ENCODE results near the gene ZSWIM3. TPM values are rescaled to one million over a fixed set of nuclear protein-coding genes. Genes with fewer than 3 reads are reported as not detected.

ZSWIM3 gene
- total RNA-seq, 4 donors from 2014 or later = 2.2 to 4.5 (median 3.9) TPM

GRCh38 chr20:45842169-45842812 is 15.1 kb upstream of the ZSWIM3 start:
- Histone ChIP-seq H3K36me3 (peaks cover 34 to 44% of the 10 kb centered on the region in 2 donors), H3K4me3 (replicated peaks in 1 of 3) (no peak overlapping the region), H3K27ac (peak overlapping the region; percentile 45 to 59 (median 47)), H3K9me3 (no peaks in the 10 kb centered on the region), H3K4me1 (peaks cover 15 to 25% of the 10 kb centered on the region in 2 donors), H3K27me3 (no peaks in the 10 kb centered on the region)
- WGBS, 2 donors = 13 to 16% methylated on average over 5 of the region's 5 CpGs
- TF ChIP-seq POLR2A (IDR thresholded peaks at IDR 0.05) (no peak), CTCF (IDR thresholded peaks at IDR 0.05) (peak in 1 of 6 experiments; percentile 19)
- DNase-seq = peak; percentile 56 to 58
- intact Hi-C loops (cut with DNase I) = no loop called here

GRCh38 chr20:45843506-45843905 is 13.9 kb upstream of the ZSWIM3 start:
- WGBS, 2 donors = 96% methylated on average over 13 to 14 of the region's 14 CpGs
- intact Hi-C loops (cut with DNase I) = no loop called here
- Histone ChIP-seq H3K36me3 (peaks cover 34 to 54% of the 10 kb centered on the region in 2 donors), H3K9me3 (no peaks in the 10 kb centered on the region), H3K4me3 (replicated peaks in 1 of 3) (no peak overlapping the region), H3K27me3 (no peaks in the 10 kb centered on the region), H3K4me1 (peaks cover 15 to 25% of the 10 kb centered on the region in 2 donors), H3K27ac (peak overlapping the region in 1 of 3 donors; percentile 59)
- DNase-seq = no peak
- TF ChIP-seq POLR2A (IDR thresholded peaks at IDR 0.05) (no peak), CTCF (IDR thresholded peaks at IDR 0.05) (no peak)

GRCh38 chr20:45845452-45845851 is 12.0 kb upstream of the ZSWIM3 start:
- H3K36me3 ChIP-seq = peaks cover 31 to 55% of the 10 kb centered on the region in 2 donors
- no peaks in the 10 kb centered on the region for H3K9me3 ChIP-seq
- TF ChIP-seq POLR2A (IDR thresholded peaks at IDR 0.05) (no peak), CTCF (IDR thresholded peaks at IDR 0.05) (no peak)
- H3K4me1 ChIP-seq = peaks cover 15 to 25% of the 10 kb centered on the region in 2 donors
- H3K27me3 ChIP-seq = no peaks in the 10 kb centered on the region
- no peak overlapping the region for H3K4me3 ChIP-seq (replicated peaks in 1 of 3)
- DNase-seq = no peak
- no peak overlapping the region for H3K27ac ChIP-seq
- intact Hi-C loops (cut with DNase I) = no loop called here

GRCh38 chr20:45848421-45848820 is 9.0 kb upstream of the ZSWIM3 start:
- Histone ChIP-seq H3K9me3 (no peaks in the 10 kb centered on the region), H3K36me3 (peaks cover 19 to 42% of the 10 kb centered on the region in 2 donors), H3K4me1 (peaks cover 0 to 6% of the 10 kb centered on the region in 2 donors), H3K27ac (no peak overlapping the region), H3K27me3 (no peaks in the 10 kb centered on the region), H3K4me3 (replicated peaks in 1 of 3) (no peak overlapping the region)
- 90 to 98% methylated on average over 8 of the region's 8 CpGs for WGBS, 2 donors
- TF ChIP-seq CTCF (IDR thresholded peaks at IDR 0.05) (no peak), POLR2A (IDR thresholded peaks at IDR 0.05) (no peak)
- no peak for DNase-seq
- intact Hi-C loops (cut with DNase I) = no loop called here

- no peaks in the 10 kb centered on the region for H3K4me1 ChIP-seq
- no peaks in the 10 kb centered on the region for H3K27me3 ChIP-seq
- H3K27ac ChIP-seq = no peak overlapping the region
- H3K4me3 ChIP-seq (replicated peaks in 1 of 3) = no peak overlapping the region
- no peak for TF ChIP-seq CTCF (IDR thresholded peaks at IDR 0.05)
- no peak for TF ChIP-seq POLR2A (IDR thresholded peaks at IDR 0.05)
- intact Hi-C loops (cut with DNase I) = no loop called here
- no peak for DNase-seq
- WGBS, 2 donors = 95 to 96% methylated on average over 8 of the region's 8 CpGs
- no peaks in the 10 kb centered on the region for H3K9me3 ChIP-seq
- peaks cover 13 to 35% of the 10 kb centered on the region in 2 donors for H3K36me3 ChIP-seq
These were observed 8.3 kb upstream of the ZSWIM3 start for GRCh38 chr20:45848969-45849582.

All from thyroid gland (tissue), 4 donors.